A673 (cell line): ENCODE results near the gene MTF1. TPM values are rescaled to one million over a fixed set of nuclear protein-coding genes. Genes with fewer than 3 reads are reported as not detected.
A peak's percentile ranks its signal among the peaks of the same experiment; 100 is the strongest.

Experiments
- BruUV-seq: library from RNA; stranded (reverse); fragments of 400-500 nt; replicated peaks from 2 replicates; lab custom pipeline; 2021; lab: Mats Ljungman, UMichigan
- CTCF ChIA-PET: fragments of 300-600 bp; sonication (Branson Sonifier 250); formaldehyde crosslinking; loops from one replicate; lab custom pipeline; 2022; ENCODE audit warnings: antibody characterized with exemption; lab: Charles Lee
- POLR2A ChIA-PET: fragments of 300-600 bp; sonication (Branson Sonifier 250); formaldehyde crosslinking; loops from one replicate; lab custom pipeline; 2022; ENCODE audit warnings: antibody characterized with exemption; ENCODE audit not compliant: low non-redundant PET; lab: Charles Lee
- DNase-seq: peaks from one replicate; pipeline ENCODE4 v3.0.0-alpha.2; 2015; ENCODE audit warnings: low spot score
- H3K27ac ChIP-seq: fragments of 200-600 bp; sonication (generic); 2 replicates; pipeline ENCODE4 v1.5.1; 2016; ENCODE audit warnings: mixed run types, low read depth, mild to moderate bottlenecking, mixed read lengths, antibody characterized with exemption, low read length; ENCODE audit not compliant: poor library complexity, severe bottlenecking
- H3K27me3 ChIP-seq: fragments of 200-600 bp; sonication (generic); replicated peaks from 2 replicates; pipeline ENCODE4 v1.6.1; 2017; ENCODE audit warnings: mixed run types, low read depth, mild to moderate bottlenecking, mixed read lengths, antibody characterized with exemption, low read length; ENCODE audit not compliant: insufficient read depth, poor library complexity
- H3K36me3 ChIP-seq: fragments of 200-600 bp; sonication (generic); 2 replicates; pipeline ENCODE4 v1.6.1; 2016; ENCODE audit warnings: mixed run types, mild to moderate bottlenecking, mixed read lengths, antibody characterized with exemption, low read length; ENCODE audit not compliant: insufficient read depth, poor library complexity, severe bottlenecking
- H3K4me1 ChIP-seq: fragments of 200-600 bp; sonication (generic); 2 replicates; pipeline ENCODE4 v1.6.1; 2017; ENCODE audit warnings: mixed run types, mild to moderate bottlenecking, mixed read lengths, antibody characterized with exemption, low read length; ENCODE audit not compliant: insufficient read depth, poor library complexity, severe bottlenecking
- H3K4me3 ChIP-seq: fragments of 200-600 bp; sonication (generic); 2 replicates; pipeline ENCODE4 v1.5.1; 2016; ENCODE audit warnings: low read depth, mixed run types, mild to moderate bottlenecking, mixed read lengths, low read length; ENCODE audit not compliant: poor library complexity, severe bottlenecking
- H3K9me3 ChIP-seq: fragments of 200-600 bp; sonication (generic); 2 replicates; pipeline ENCODE4 v1.6.1; 2016; ENCODE audit warnings: mixed run types, low read depth, mild to moderate bottlenecking, mixed read lengths, antibody characterized with exemption, low read length; ENCODE audit not compliant: poor library complexity, severe bottlenecking
- CTCF ChIP-seq: fragments of 300-800, 200-600 bp; sonication (generic); conservative IDR thresholded peaks from 2 replicates; pipeline ENCODE4 v1.5.1; 2017; ENCODE audit warnings: low read depth, mild to moderate bottlenecking, antibody characterized with exemption, low read length, moderate library complexity, mixed read lengths
- EZH2 ChIP-seq: fragments of 200-600 bp; sonication (generic); IDR thresholded peaks from 2 replicates; pipeline ENCODE4 v1.6.1; 2017; ENCODE audit warnings: borderline replicate concordance, low read depth, mild to moderate bottlenecking, mixed read lengths, antibody characterized with exemption, low read length; ENCODE audit not compliant: poor library complexity, severe bottlenecking
- intact Hi-C: fragments of 100-400 bp; cut with micrococcal nuclease; formaldehyde crosslinking; loops from one replicate; pipeline ENCODE4 v1.10.0; 2022; ENCODE audit not compliant: unreplicated experiment
- total RNA-seq: library from RNA; stranded (reverse); gene quantifications from 2 replicates; pipeline ENCODE4 v1.2.3, GENCODE V29; 2021

Gene MTF1
- total RNA-seq, 1 experiment from 2014 or later = 19.8 TPM

- H3K27ac ChIP-seq = no peak overlapping the region
- DNase-seq = no peak
- peaks cover 5% of the 10 kb centered on the region for H3K4me1 ChIP-seq
- intact Hi-C loops = no loop called here
- ChIA-PET POLR2A (no interaction called here), CTCF (interaction anchor here (0.6 kb wide), 1 partner anchor 46 kb away, joined by 7 read pairs; no protein-coding TSS in a partner anchor)
- TF ChIP-seq CTCF (no peak), EZH2 (no peak)
- BruUV-seq = no TSS peak
- peaks cover 3% of the 10 kb centered on the region for H3K36me3 ChIP-seq
- H3K27me3 ChIP-seq = no peaks in the 10 kb centered on the region
- no peak overlapping the region for H3K4me3 ChIP-seq
- H3K9me3 ChIP-seq = no peaks in the 10 kb centered on the region
Measured at GRCh38 chr1:37814252-37814651, 45.1 kb downstream of the MTF1 start.

DNA sequence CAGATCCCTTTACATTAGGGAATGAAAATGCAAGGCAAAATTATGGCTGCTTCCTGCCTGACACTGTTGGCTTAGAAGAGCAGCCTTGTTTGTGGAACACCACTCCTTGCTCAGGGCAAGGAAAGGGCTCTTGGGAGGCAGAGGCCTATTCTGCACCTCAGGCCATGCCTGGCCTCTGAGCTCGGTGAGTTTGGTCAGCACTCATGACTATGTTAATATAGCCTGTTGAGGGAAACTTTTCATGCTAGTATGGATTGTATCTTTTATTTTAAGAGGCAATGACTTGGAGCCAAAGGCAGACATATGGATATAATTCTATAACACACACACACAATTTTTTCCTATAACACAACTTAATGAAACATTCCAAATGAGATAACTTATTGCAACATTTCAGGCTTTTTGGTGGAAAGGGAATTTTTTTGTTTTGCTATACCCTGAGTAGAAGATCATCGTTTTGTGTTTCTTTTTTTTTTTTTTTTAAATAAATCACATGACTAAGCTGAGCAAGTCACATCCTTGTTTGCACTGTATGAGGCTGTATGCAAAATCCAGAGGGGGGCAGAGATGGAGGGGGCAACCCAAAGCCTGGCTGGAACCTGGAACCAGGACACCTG, 45.8 kb downstream of the MTF1 start:
- TF ChIP-seq EZH2 = no peak
- TF ChIP-seq CTCF = no peak
- ChIA-PET POLR2A (no interaction called here), CTCF (interaction anchor here (0.6 kb wide), 1 partner anchor 46 kb away, joined by 7 read pairs; no protein-coding TSS in a partner anchor)
- no peak for DNase-seq
- TSS peak; percentile 18 for BruUV-seq
- Histone ChIP-seq H3K27me3 (no peaks in the 10 kb centered on the region), H3K27ac (no peak overlapping the region), H3K4me1 (peaks cover 8% of the 10 kb centered on the region), H3K4me3 (no peak overlapping the region), H3K36me3 (peaks cover 3% of the 10 kb centered on the region), H3K9me3 (no peaks in the 10 kb centered on the region)
- intact Hi-C loops = no loop called here

DNA sequence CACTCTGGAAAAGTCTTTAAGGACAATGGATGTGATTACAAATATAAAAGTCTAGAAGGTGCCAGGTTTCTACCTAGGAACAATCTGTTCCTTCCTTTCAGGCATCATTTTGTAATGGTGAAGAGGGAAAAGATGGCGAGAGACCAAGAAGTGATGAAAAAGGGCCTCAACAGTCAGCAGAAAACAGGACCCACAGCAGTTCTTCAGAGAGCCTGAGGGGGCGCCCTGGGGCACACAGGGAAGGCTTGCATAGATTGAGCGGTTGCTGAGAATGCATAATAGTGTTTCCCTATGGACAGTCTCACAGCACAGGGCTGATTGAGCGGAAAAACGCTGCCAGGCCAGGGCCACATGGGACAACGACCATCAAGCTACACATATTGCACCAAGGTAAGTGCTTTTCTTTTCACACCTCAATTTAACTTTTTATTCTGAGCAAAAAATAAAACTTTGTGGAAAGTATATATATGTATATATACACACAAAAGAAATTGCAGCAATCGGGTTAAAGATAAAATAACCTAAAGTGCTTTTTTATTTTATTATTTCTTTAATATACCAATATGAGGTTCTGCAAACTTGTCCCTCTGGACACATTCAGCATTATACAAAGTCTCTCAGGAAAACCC, 48.3 kb downstream of the MTF1 start:
- no TSS peak for BruUV-seq
- POLR2A ChIA-PET = no interaction called here
- Histone ChIP-seq H3K4me1 (peaks cover 15% of the 10 kb centered on the region), H3K9me3 (no peaks in the 10 kb centered on the region), H3K27me3 (no peaks in the 10 kb centered on the region), H3K4me3 (no peak overlapping the region), H3K27ac (no peak overlapping the region), H3K36me3 (peaks cover 9% of the 10 kb centered on the region)
- CTCF ChIA-PET = no interaction called here
- intact Hi-C loops = no loop called here
- TF ChIP-seq CTCF = peak; percentile 94
- TF ChIP-seq EZH2 = no peak
- DNase-seq = peak; percentile 90
